ENCODE measurements around the gene BICDL2. TPM values are rescaled to one million over a fixed set of nuclear protein-coding genes. Genes with fewer than 3 reads are reported as not detected.

BICDL2 gene
- polyA plus RNA-seq, 3 donors = not detected

GRCh38 chr16:3068487-3068886, 31.7 kb upstream of the BICDL2 start:
- H3K27me3 Mint-ChIP-seq (ENCODE audit: low read depth in 3 of 3) = peaks cover 0 to 7% (median 6%) of the 10 kb centered on the region in 3 donors
- no peaks in the 10 kb centered on the region for H3K36me3 Mint-ChIP-seq
- Histone ChIP-seq H3K9me3 (replicated peaks in 1 of 2; ENCODE audit: control insufficient read depth in 1 of 2, insufficient read depth in 1 of 2, low read length in 2 of 2) (no peaks in the 10 kb centered on the region), H3K4me3 (replicated peaks in 1 of 3; ENCODE audit: low read depth in 2 of 3, low read length in 3 of 3) (no peak overlapping the region), H3K79me2 (ENCODE audit: insufficient read depth, low read length) (no peaks in the 10 kb centered on the region), H3K27ac (ENCODE audit: low read depth in 1 of 2, low read length in 2 of 2) (no peak overlapping the region), H2AFZ (ENCODE audit: insufficient read depth, low read depth, low read length, poor library complexity, severe bottlenecking) (no peak overlapping the region), H3K36me3 (replicated peaks in 1 of 2; ENCODE audit: control insufficient read depth in 1 of 2, insufficient read depth in 2 of 2, low read length in 2 of 2) (no peaks in the 10 kb centered on the region), H3K4me1 (ENCODE audit: control insufficient read depth in 1 of 2, insufficient read depth in 2 of 2, low read length in 2 of 2) (peaks cover 20 to 34% of the 10 kb centered on the region in 2 donors), H3K27me3 (ENCODE audit: control insufficient read depth in 2 of 2, insufficient read depth in 2 of 2, low read length in 2 of 2) (no peaks in the 10 kb centered on the region), H3K9ac (ENCODE audit: insufficient read depth, low read length, poor library complexity, severe bottlenecking) (no peak overlapping the region), H4K20me1 (ENCODE audit: insufficient read depth, low read length) (no peaks in the 10 kb centered on the region), H3K4me2 (replicated peaks; ENCODE audit: extremely low read depth, low read length, poor library complexity, severe bottlenecking) (no peak overlapping the region)
- no peak overlapping the region for H3K4me3 Mint-ChIP-seq
- H3K9me3 Mint-ChIP-seq = peaks cover 0 to 4% (median 0%) of the 10 kb centered on the region in 7 donors
- H3K27ac Mint-ChIP-seq = no peak overlapping the region
- WGBS (ENCODE audit: insufficient coverage) = no CpG with 5 or more reads among the region's 4 CpGs
- intact Hi-C loops (cut with micrococcal nuclease) = no loop called here
- H3K4me1 Mint-ChIP-seq = peaks cover 36% of the 10 kb centered on the region
- no peak for TF ChIP-seq CTCF (IDR thresholded peaks at IDR 0.05)
- DNase-seq = no peak

GRCh38 chr16:3066440-3066748, 29.6 kb upstream of the BICDL2 start:
- Mint-ChIP-seq H3K4me3 (peak overlapping the region in 1 of 2 donors; percentile 54), H3K27ac (no peak overlapping the region), H3K4me1 (peaks cover 32% of the 10 kb centered on the region), H3K9me3 (peaks cover 0 to 4% (median 0%) of the 10 kb centered on the region in 7 donors), H3K27me3 (ENCODE audit: low read depth in 3 of 3) (peaks cover 0 to 7% (median 3%) of the 10 kb centered on the region in 3 donors), H3K36me3 (no peaks in the 10 kb centered on the region)
- H3K4me2 ChIP-seq (replicated peaks; ENCODE audit: extremely low read depth, low read length, poor library complexity, severe bottlenecking) = no peak overlapping the region
- no peak overlapping the region for H3K4me3 ChIP-seq (replicated peaks in 1 of 3; ENCODE audit: low read depth in 2 of 3, low read length in 3 of 3)
- H4K20me1 ChIP-seq (ENCODE audit: insufficient read depth, low read length) = no peaks in the 10 kb centered on the region
- peaks cover 21 to 33% of the 10 kb centered on the region in 2 donors for H3K4me1 ChIP-seq (ENCODE audit: control insufficient read depth in 1 of 2, insufficient read depth in 2 of 2, low read length in 2 of 2)
- no peaks in the 10 kb centered on the region for H3K79me2 ChIP-seq (ENCODE audit: insufficient read depth, low read length)
- no peaks in the 10 kb centered on the region for H3K27me3 ChIP-seq (ENCODE audit: control insufficient read depth in 2 of 2, insufficient read depth in 2 of 2, low read length in 2 of 2)
- 100% methylated on average over 4 of the region's 7 CpGs for WGBS (ENCODE audit: insufficient coverage)
- no peak for TF ChIP-seq CTCF (IDR thresholded peaks at IDR 0.05)
- no peak overlapping the region for H3K27ac ChIP-seq (ENCODE audit: low read depth in 1 of 2, low read length in 2 of 2)
- H3K9ac ChIP-seq (ENCODE audit: insufficient read depth, low read length, poor library complexity, severe bottlenecking) = no peak overlapping the region
- H2AFZ ChIP-seq (ENCODE audit: insufficient read depth, low read depth, low read length, poor library complexity, severe bottlenecking) = no peak overlapping the region
- no peak for DNase-seq
- no peaks in the 10 kb centered on the region for H3K36me3 ChIP-seq (replicated peaks in 1 of 2; ENCODE audit: control insufficient read depth in 1 of 2, insufficient read depth in 2 of 2, low read length in 2 of 2)
- intact Hi-C loops (cut with micrococcal nuclease) = no loop called here
- H3K9me3 ChIP-seq (replicated peaks in 1 of 2; ENCODE audit: control insufficient read depth in 1 of 2, insufficient read depth in 1 of 2, low read length in 2 of 2) = no peaks in the 10 kb centered on the region

Data from CD14-positive monocyte (primary cell).